ENCODE data around the gene CDH16. TPM values are rescaled to one million over a fixed set of nuclear protein-coding genes. Genes with fewer than 3 reads are reported as not detected.

CDH16 gene
- total RNA-seq, 2 experiments from 2014 or later: not detected

- H3K4me1 Mint-ChIP-seq: peaks cover 19% of the 10 kb centered on the region
- H3K9me3 Mint-ChIP-seq: peaks cover 8% of the 10 kb centered on the region
- ChIA-PET CTCF (interaction anchor here (0.6 to 2.2 kb wide), 17 partner anchors 7 to 862 kb away, joined by 3 to 7 read pairs (median 3); partner anchors contain the start of genes CES3 and NOL3), POLR2A (interaction anchor here (0.6 kb wide), 1 partner anchor 219 kb away, joined by 3 read pairs; no protein-coding TSS in a partner anchor)
- H3K27ac Mint-ChIP-seq: no peak overlapping the region
- peaks cover 4% of the 10 kb centered on the region for H3K36me3 Mint-ChIP-seq (ENCODE audit: low read depth)
- H3K27me3 Mint-ChIP-seq: peaks cover 40% of the 10 kb centered on the region
- H3K4me3 Mint-ChIP-seq: no peak overlapping the region
- no peak for DNase-seq
Observed at GRCh38 chr16:66953462-66954096, 34.9 kb upstream of the CDH16 start.

- ChIA-PET POLR2A (interaction anchor here (0.6 kb wide), 1 partner anchor 210 kb away, joined by 3 read pairs; no protein-coding TSS in a partner anchor), CTCF (interaction anchor here (0.6 to 2.4 kb wide), 11 partner anchors 8 to 476 kb away, joined by 3 to 7 read pairs (median 3); partner anchors contain the start of genes CES3 and NOL3)
- peaks cover 4% of the 10 kb centered on the region for H3K36me3 Mint-ChIP-seq (ENCODE audit: low read depth)
- H3K9me3 Mint-ChIP-seq: peaks cover 8% of the 10 kb centered on the region
- DNase-seq: no peak
- peaks cover 46% of the 10 kb centered on the region for H3K27me3 Mint-ChIP-seq
- peaks cover 20% of the 10 kb centered on the region for H3K4me1 Mint-ChIP-seq
- H3K4me3 Mint-ChIP-seq: no peak overlapping the region
- H3K27ac Mint-ChIP-seq: no peak overlapping the region
Observed at GRCh38 chr16:66952430-66953110, 33.9 kb upstream of the CDH16 start.

- Mint-ChIP-seq H3K9me3 (peaks cover 8% of the 10 kb centered on the region), H3K4me3 (no peak overlapping the region), H3K4me1 (peaks cover 26% of the 10 kb centered on the region), H3K36me3 (ENCODE audit: low read depth) (peaks cover 4% of the 10 kb centered on the region), H3K27ac (no peak overlapping the region), H3K27me3 (peaks cover 48% of the 10 kb centered on the region)
- ChIA-PET CTCF (interaction anchor here (0.7 to 2.4 kb wide), 4 partner anchors 10 to 570 kb away, joined by 3 to 7 read pairs (median 4); partner anchors contain the start of gene CES3), POLR2A (no interaction called here)
- DNase-seq: no peak
Observed at GRCh38 chr16:66950971-66951790, 32.5 kb upstream of the CDH16 start.

GRCh38 chr16:66950437-66950836, 31.8 kb upstream of the CDH16 start:
- peaks cover 48% of the 10 kb centered on the region for H3K27me3 Mint-ChIP-seq
- POLR2A ChIA-PET: no interaction called here
- no peak for DNase-seq
- H3K4me3 Mint-ChIP-seq: no peak overlapping the region
- CTCF ChIA-PET: interaction anchor here (0.8 to 2.4 kb wide), 3 partner anchors 63 to 205 kb away, joined by 3 to 7 read pairs (median 6); no protein-coding TSS in a partner anchor
- peaks cover 8% of the 10 kb centered on the region for H3K9me3 Mint-ChIP-seq
- H3K27ac Mint-ChIP-seq: no peak overlapping the region
- peaks cover 4% of the 10 kb centered on the region for H3K36me3 Mint-ChIP-seq (ENCODE audit: low read depth)
- H3K4me1 Mint-ChIP-seq: peaks cover 26% of the 10 kb centered on the region

GRCh38 chr16:66949472-66949871, 30.8 kb upstream of the CDH16 start:
- DNase-seq: no peak
- Mint-ChIP-seq H3K9me3 (peaks cover 8% of the 10 kb centered on the region), H3K27ac (no peak overlapping the region), H3K36me3 (ENCODE audit: low read depth) (peaks cover 4% of the 10 kb centered on the region), H3K4me3 (no peak overlapping the region), H3K4me1 (peaks cover 26% of the 10 kb centered on the region), H3K27me3 (peaks cover 48% of the 10 kb centered on the region)
- ChIA-PET POLR2A (no interaction called here), CTCF (interaction anchor here (1.3 to 2.5 kb wide), 3 partner anchors 68 to 236 kb away, joined by 4 to 8 read pairs (median 6); no protein-coding TSS in a partner anchor)

- POLR2A ChIA-PET: no interaction called here
- H3K27ac Mint-ChIP-seq: no peak overlapping the region
Observed at GRCh38 chr16:66948837-66949225, 30.1 kb upstream of the CDH16 start.

GRCh38 chr16:66948134-66948836, 29.6 kb upstream of the CDH16 start:
- Mint-ChIP-seq H3K27ac (peak overlapping the region; percentile 76), H3K4me3 (peak overlapping the region; percentile 77), H3K27me3 (peaks cover 44% of the 10 kb centered on the region), H3K4me1 (peaks cover 23% of the 10 kb centered on the region), H3K9me3 (peaks cover 8% of the 10 kb centered on the region), H3K36me3 (ENCODE audit: low read depth) (peaks cover 4% of the 10 kb centered on the region)
- no peak for DNase-seq
- ChIA-PET CTCF (interaction anchor here (0.7 to 2.5 kb wide), 7 partner anchors 50 to 237 kb away, joined by 3 to 8 read pairs (median 4); no protein-coding TSS in a partner anchor), POLR2A (no interaction called here)

More at GRCh38 chr16:66948837-66949225, 30.1 kb upstream of the CDH16 start:
- Mint-ChIP-seq H3K36me3 (ENCODE audit: low read depth) (peaks cover 4% of the 10 kb centered on the region), H3K4me3 (peak overlapping the region; percentile 77), H3K27me3 (peaks cover 45% of the 10 kb centered on the region), H3K9me3 (peaks cover 8% of the 10 kb centered on the region), H3K4me1 (peaks cover 24% of the 10 kb centered on the region)
- DNase-seq: no peak
- CTCF ChIA-PET: interaction anchor here (1.0 to 2.5 kb wide), 4 partner anchors 50 to 237 kb away, joined by 4 to 8 read pairs (median 5); no protein-coding TSS in a partner anchor

GRCh38 chr16:66947302-66948065, 28.8 kb upstream of the CDH16 start:
- Mint-ChIP-seq H3K27ac (no peak overlapping the region), H3K36me3 (ENCODE audit: low read depth) (peaks cover 9% of the 10 kb centered on the region), H3K9me3 (peaks cover 8% of the 10 kb centered on the region), H3K4me3 (peak overlapping the region; percentile 77), H3K27me3 (peaks cover 38% of the 10 kb centered on the region), H3K4me1 (peaks cover 23% of the 10 kb centered on the region)
- ChIA-PET POLR2A (interaction anchor here (0.7 kb wide), 1 partner anchor 51 kb away, joined by 5 read pairs; no protein-coding TSS in a partner anchor), CTCF (interaction anchor here (0.6 to 2.5 kb wide), 7 partner anchors 9 to 238 kb away, joined by 3 to 8 read pairs (median 4); no protein-coding TSS in a partner anchor)
- DNase-seq: peak; percentile 90

- CTCF ChIA-PET: interaction anchor here (0.6 to 2.5 kb wide), 6 partner anchors 10 to 238 kb away, joined by 3 to 8 read pairs (median 4); no protein-coding TSS in a partner anchor
- POLR2A ChIA-PET: interaction anchor here (0.7 kb wide), 1 partner anchor 51 kb away, joined by 5 read pairs; no protein-coding TSS in a partner anchor
- Mint-ChIP-seq H3K9me3 (peaks cover 8% of the 10 kb centered on the region), H3K4me1 (peaks cover 23% of the 10 kb centered on the region), H3K27me3 (peaks cover 36% of the 10 kb centered on the region), H3K4me3 (no peak overlapping the region), H3K36me3 (ENCODE audit: low read depth) (peaks cover 9% of the 10 kb centered on the region), H3K27ac (no peak overlapping the region)
- DNase-seq: no peak
Observed at GRCh38 chr16:66946974-66947301, 28.3 kb upstream of the CDH16 start.

- ChIA-PET POLR2A (no interaction called here), CTCF (interaction anchor here (1.5 to 2.0 kb wide), 2 partner anchors 51 to 182 kb away, joined by 4 read pairs; no protein-coding TSS in a partner anchor)
- Mint-ChIP-seq H3K27me3 (peaks cover 32% of the 10 kb centered on the region), H3K27ac (no peak overlapping the region), H3K4me3 (no peak overlapping the region), H3K4me1 (peaks cover 23% of the 10 kb centered on the region), H3K36me3 (ENCODE audit: low read depth) (peaks cover 9% of the 10 kb centered on the region), H3K9me3 (peaks cover 5% of the 10 kb centered on the region)
- no peak for DNase-seq
Observed at GRCh38 chr16:66946541-66946940, 27.9 kb upstream of the CDH16 start.

GRCh38 chr16:66945939-66946338, 27.3 kb upstream of the CDH16 start:
- peaks cover 23% of the 10 kb centered on the region for H3K4me1 Mint-ChIP-seq
- H3K9me3 Mint-ChIP-seq: no peaks in the 10 kb centered on the region
- CTCF ChIA-PET: interaction anchor here (1.1 kb wide), 1 partner anchor 210 kb away, joined by 5 read pairs; no protein-coding TSS in a partner anchor
- DNase-seq: no peak
- no peak overlapping the region for H3K27ac Mint-ChIP-seq
- POLR2A ChIA-PET: no interaction called here
- H3K4me3 Mint-ChIP-seq: no peak overlapping the region
- H3K36me3 Mint-ChIP-seq (ENCODE audit: low read depth): peaks cover 5% of the 10 kb centered on the region
- H3K27me3 Mint-ChIP-seq: peaks cover 26% of the 10 kb centered on the region
